ENCODE data around the gene PIEZO1. TPM values are rescaled to one million over a fixed set of nuclear protein-coding genes. Genes with fewer than 3 reads are reported as not detected.
A peak's percentile ranks its signal among the peaks of the same experiment; 100 is the strongest.

The PIEZO1 gene
- total and polyA plus RNA-seq, 9 of the 15 experiments (the other 6 are each of a cell fraction or from before 2014, with no cell fraction given), result 3.6 to 432 (median 131) TPM

DNA sequence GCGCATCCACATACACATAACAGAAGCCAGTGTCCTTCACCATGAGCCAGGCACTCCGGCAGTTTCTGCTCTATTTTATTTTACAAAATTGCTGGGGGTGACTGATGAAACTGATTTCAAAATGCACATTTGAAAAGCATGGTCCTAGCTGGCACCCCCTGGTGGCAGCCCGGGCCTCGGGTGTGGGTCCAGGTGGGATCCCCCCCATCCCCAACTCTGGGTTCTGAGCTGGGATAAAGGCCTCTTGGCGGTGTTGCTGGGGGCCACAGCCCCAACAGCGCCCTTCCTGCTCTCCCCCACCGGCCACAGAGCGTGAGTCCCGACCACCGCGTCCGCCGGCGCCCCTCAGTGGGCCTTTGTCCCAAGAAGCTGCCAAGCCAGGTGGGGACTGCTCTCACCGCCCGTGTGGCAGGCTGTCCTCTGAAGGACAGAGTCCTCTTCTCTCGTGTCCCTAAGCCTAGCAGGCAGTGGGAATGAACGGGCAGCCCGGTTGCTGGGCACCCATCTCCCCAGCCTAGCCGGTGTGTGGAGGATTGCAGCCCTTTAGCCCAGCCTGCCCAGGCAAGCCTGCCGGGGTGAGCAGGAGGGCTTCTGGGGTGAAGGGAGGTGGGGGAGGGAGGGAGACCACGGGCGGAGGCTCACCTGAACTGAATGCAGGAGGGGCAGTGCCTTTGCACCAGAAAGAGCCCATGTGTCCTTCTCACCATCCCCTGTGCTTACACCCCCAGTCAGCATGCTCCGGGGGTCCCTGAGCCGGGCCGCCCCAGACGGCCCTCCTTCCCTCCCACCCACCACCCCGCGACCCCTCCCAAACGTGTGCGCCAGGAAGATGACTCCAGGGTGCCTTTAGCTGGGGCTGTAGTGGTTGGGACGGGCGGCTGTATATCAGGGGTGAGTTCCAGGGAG is 99.6 kb downstream of the PIEZO1 start (continued):
- TF ChIP-seq, protein P1, sequence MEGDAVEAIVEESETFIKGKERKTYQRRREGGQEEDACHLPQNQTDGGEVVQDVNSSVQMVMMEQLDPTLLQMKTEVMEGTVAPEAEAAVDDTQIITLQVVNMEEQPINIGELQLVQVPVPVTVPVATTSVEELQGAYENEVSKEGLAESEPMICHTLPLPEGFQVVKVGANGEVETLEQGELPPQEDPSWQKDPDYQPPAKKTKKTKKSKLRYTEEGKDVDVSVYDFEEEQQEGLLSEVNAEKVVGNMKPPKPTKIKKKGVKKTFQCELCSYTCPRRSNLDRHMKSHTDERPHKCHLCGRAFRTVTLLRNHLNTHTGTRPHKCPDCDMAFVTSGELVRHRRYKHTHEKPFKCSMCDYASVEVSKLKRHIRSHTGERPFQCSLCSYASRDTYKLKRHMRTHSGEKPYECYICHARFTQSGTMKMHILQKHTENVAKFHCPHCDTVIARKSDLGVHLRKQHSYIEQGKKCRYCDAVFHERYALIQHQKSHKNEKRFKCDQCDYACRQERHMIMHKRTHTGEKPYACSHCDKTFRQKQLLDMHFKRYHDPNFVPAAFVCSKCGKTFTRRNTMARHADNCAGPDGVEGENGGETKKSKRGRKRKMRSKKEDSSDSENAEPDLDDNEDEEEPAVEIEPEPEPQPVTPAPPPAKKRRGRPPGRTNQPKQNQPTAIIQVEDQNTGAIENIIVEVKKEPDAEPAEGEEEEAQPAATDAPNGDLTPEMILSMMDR (IDR thresholded peaks at IDR 0.05 in 2 of 3, conservative IDR thresholded peaks at IDR 0.05 in 1 of 3; ENCODE audit: insufficient read depth in 2 of 3, low read depth in 1 of 3, low read length in 3 of 3), result peak; percentile 56 to 69 (median 64)
- TF ChIP-seq ZNF436 (CRISPR knock-in tag; IDR thresholded peaks at IDR 0.05), result no peak
- 0 out of 2 replicates have a peak, but pooled peaks have one; percentile 6 for TF ChIP-seq SMARCE1 (IDR thresholded peaks at IDR 0.05)
- TF ChIP-seq, protein P2, sequence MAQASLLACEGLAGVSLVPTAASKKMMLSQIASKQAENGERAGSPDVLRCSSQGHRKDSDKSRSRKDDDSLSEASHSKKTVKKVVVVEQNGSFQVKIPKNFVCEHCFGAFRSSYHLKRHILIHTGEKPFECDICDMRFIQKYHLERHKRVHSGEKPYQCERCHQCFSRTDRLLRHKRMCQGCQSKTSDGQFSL (CRISPR knock-in tag; IDR thresholded peaks at IDR 0.05), result peak; percentile 89
- TF ChIP-seq, protein P2 (tag; IDR thresholded peaks at IDR 0.05), result peak in 1 of 2 experiments; percentile 66; a peak in 2 of 4 replicates
- TF ChIP-seq, protein P3, sequence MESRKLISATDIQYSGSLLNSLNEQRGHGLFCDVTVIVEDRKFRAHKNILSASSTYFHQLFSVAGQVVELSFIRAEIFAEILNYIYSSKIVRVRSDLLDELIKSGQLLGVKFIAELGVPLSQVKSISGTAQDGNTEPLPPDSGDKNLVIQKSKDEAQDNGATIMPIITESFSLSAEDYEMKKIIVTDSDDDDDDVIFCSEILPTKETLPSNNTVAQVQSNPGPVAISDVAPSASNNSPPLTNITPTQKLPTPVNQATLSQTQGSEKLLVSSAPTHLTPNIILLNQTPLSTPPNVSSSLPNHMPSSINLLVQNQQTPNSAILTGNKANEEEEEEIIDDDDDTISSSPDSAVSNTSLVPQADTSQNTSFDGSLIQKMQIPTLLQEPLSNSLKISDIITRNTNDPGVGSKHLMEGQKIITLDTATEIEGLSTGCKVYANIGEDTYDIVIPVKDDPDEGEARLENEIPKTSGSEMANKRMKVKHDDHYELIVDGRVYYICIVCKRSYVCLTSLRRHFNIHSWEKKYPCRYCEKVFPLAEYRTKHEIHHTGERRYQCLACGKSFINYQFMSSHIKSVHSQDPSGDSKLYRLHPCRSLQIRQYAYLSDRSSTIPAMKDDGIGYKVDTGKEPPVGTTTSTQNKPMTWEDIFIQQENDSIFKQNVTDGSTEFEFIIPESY (CRISPR knock-in tag; IDR thresholded peaks at IDR 0.05), result peak; percentile 88
- 0 out of 2 replicates have a peak, but pooled peaks have one; percentile 33 for TF ChIP-seq NR2C2 (CRISPR knock-in tag; IDR thresholded peaks at IDR 0.05)
- TF ChIP-seq NR2C2 (tag; IDR thresholded peaks at IDR 0.05), result no peak
- peak; percentile 69 for TF ChIP-seq PCBP1 (IDR thresholded peaks at IDR 0.05; ENCODE audit: low read depth, low read length, poor library complexity, severe bottlenecking)
- 0 out of 2 replicates have a peak, but pooled peaks have one; percentile 28 for TF ChIP-seq ZFX (CRISPR knock-in tag; IDR thresholded peaks at IDR 0.05)
- TF ChIP-seq TRIM24 (IDR thresholded peaks at IDR 0.05), result no peak
- peak; percentile 49 for TF ChIP-seq POLR2G (IDR thresholded peaks at IDR 0.05; ENCODE audit: low read depth, low read length)
- TF ChIP-seq ZNF263 (CRISPR knock-in tag; IDR thresholded peaks at IDR 0.05; ENCODE audit: borderline replicate concordance), result 0 out of 2 replicates have a peak, but pooled peaks have one; percentile 36
- TF ChIP-seq ZNF212 (CRISPR knock-in tag; IDR thresholded peaks at IDR 0.05), result no peak
- TF ChIP-seq NONO (IDR thresholded peaks at IDR 0.05; ENCODE audit: low read depth in 2 of 2, low read length in 1 of 2), result no peak
- TF ChIP-seq, protein P4, sequence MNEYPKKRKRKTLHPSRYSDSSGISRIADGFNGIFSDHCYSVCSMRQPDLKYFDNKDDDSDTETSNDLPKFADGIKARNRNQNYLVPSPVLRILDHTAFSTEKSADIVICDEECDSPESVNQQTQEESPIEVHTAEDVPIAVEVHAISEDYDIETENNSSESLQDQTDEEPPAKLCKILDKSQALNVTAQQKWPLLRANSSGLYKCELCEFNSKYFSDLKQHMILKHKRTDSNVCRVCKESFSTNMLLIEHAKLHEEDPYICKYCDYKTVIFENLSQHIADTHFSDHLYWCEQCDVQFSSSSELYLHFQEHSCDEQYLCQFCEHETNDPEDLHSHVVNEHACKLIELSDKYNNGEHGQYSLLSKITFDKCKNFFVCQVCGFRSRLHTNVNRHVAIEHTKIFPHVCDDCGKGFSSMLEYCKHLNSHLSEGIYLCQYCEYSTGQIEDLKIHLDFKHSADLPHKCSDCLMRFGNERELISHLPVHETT (CRISPR knock-in tag; conservative IDR thresholded peaks at IDR 0.05 in 1 of 2, IDR thresholded peaks at IDR 0.05 in 1 of 2), result no peak
- TF ChIP-seq, protein P5, sequence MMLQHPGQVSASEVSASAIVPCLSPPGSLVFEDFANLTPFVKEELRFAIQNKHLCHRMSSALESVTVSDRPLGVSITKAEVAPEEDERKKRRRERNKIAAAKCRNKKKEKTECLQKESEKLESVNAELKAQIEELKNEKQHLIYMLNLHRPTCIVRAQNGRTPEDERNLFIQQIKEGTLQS (IDR thresholded peaks at IDR 0.05), result peak; percentile 39; the same call in 1 of the 2 replicates
- TF ChIP-seq, protein P5 (CRISPR knock-in tag; conservative IDR thresholded peaks at IDR 0.05), result no peak
